OCI-LY3 (cell line): ENCODE data around the gene SLC7A11.

Experiments
- H2AFZ ChIP-seq: fragments of 200-600, 300-600 bp; shearing (Covaris generic); 2 replicates; pipeline ENCODE4 v1.6.0; 2014; ENCODE audit warnings: antibody characterized with exemption, low read depth, low read length
- H3K27ac ChIP-seq: fragments of 200-600, 300-600 bp; sonication (generic); 2 replicates; pipeline ENCODE4 v1.5.1; 2014; ENCODE audit warnings: mild to moderate bottlenecking, low read length, moderate library complexity, mixed read lengths
- H3K27me3 ChIP-seq: fragments of 200-600, 300-600 bp; sonication (generic); 2 replicates; pipeline ENCODE4 v1.6.1; 2014; ENCODE audit warnings: low read depth, low read length, mixed read lengths
- H3K36me3 ChIP-seq: fragments of 200-600, 300-600 bp; sonication (generic); replicated peaks from 2 replicates; pipeline ENCODE3; 2014; ENCODE audit warnings: low read depth, low read length, mixed read lengths
- H3K4me1 ChIP-seq: fragments of 300-600, 200-600 bp; sonication (generic); 2 replicates; pipeline ENCODE4 v1.6.1; 2014; ENCODE audit warnings: low read length, mixed read lengths
- H3K4me2 ChIP-seq: fragments of 200-600, 300-600 bp; sonication (generic); 2 replicates; pipeline ENCODE4 v1.6.1; 2014; ENCODE audit warnings: low read length, mixed read lengths
- H3K4me3 ChIP-seq: fragments of 300-600, 200-600 bp; sonication (generic); 2 replicates; pipeline ENCODE4 v1.5.1; 2014; ENCODE audit warnings: antibody characterized with exemption, mild to moderate bottlenecking, low read length, moderate library complexity
- H3K79me2 ChIP-seq: fragments of 300-600, 200-600 bp; shearing (Covaris generic); 2 replicates; pipeline ENCODE4 v1.6.1; 2014; ENCODE audit warnings: mild to moderate bottlenecking, low read length, mixed read lengths
- H3K9ac ChIP-seq: fragments of 300-600, 200-600 bp; shearing (Covaris generic); 2 replicates; pipeline ENCODE4 v1.6.0; 2014; ENCODE audit warnings: mild to moderate bottlenecking, low read length, moderate library complexity
- H3K9me3 ChIP-seq: fragments of 200-600, 300-600 bp; shearing (Covaris generic); 2 replicates; pipeline ENCODE4 v1.6.1; 2014; ENCODE audit warnings: low read length, mixed read lengths; ENCODE audit not compliant: insufficient read depth
- H4K20me1 ChIP-seq: fragments of 200-600, 300-600 bp; sonication (generic); 2 replicates; pipeline ENCODE4 v1.6.1; 2016; ENCODE audit warnings: low read length, mixed read lengths; ENCODE audit not compliant: insufficient read depth
- CTCF ChIP-seq: fragments of 200-600, 300-600 bp; sonication (generic); IDR thresholded peaks from 2 replicates; pipeline ENCODE4 v1.5.1; 2014; ENCODE audit warnings: antibody characterized with exemption, low read length, low read depth
- EZH2phosphoT487 ChIP-seq: fragments of 200-600 bp; shearing (Covaris generic); IDR thresholded peaks from 2 replicates; pipeline ENCODE4 v1.6.1; 2018; ENCODE audit warnings: antibody characterized with exemption, mixed run types, low read depth

SLC7A11 gene

GRCh38 chr4:138267835-138268234, 25.7 kb upstream of the SLC7A11 start:
- no peak overlapping the region for H3K27ac ChIP-seq
- TF ChIP-seq EZH2phosphoT487 (no peak), CTCF (no peak)
- H3K4me2 ChIP-seq, result no peak overlapping the region
- no peak overlapping the region for H3K4me3 ChIP-seq
- no peaks in the 10 kb centered on the region for H3K79me2 ChIP-seq
- H3K9ac ChIP-seq, result no peak overlapping the region
- no peaks in the 10 kb centered on the region for H3K9me3 ChIP-seq
- H4K20me1 ChIP-seq, result no peaks in the 10 kb centered on the region
- H3K36me3 ChIP-seq, result no peaks in the 10 kb centered on the region
- H3K4me1 ChIP-seq, result no peaks in the 10 kb centered on the region
- no peaks in the 10 kb centered on the region for H3K27me3 ChIP-seq
- no peak overlapping the region for H2AFZ ChIP-seq

GRCh38 chr4:138266948-138267347, 24.8 kb upstream of the SLC7A11 start:
- Histone ChIP-seq H3K79me2 (no peaks in the 10 kb centered on the region), H3K27me3 (no peaks in the 10 kb centered on the region), H2AFZ (no peak overlapping the region), H3K9me3 (no peaks in the 10 kb centered on the region), H3K9ac (no peak overlapping the region), H3K4me3 (no peak overlapping the region), H3K36me3 (no peaks in the 10 kb centered on the region), H3K4me2 (no peak overlapping the region), H3K27ac (no peak overlapping the region), H4K20me1 (no peaks in the 10 kb centered on the region), H3K4me1 (no peaks in the 10 kb centered on the region)
- TF ChIP-seq CTCF (no peak), EZH2phosphoT487 (no peak)

- H3K27ac ChIP-seq, result no peak overlapping the region
- no peaks in the 10 kb centered on the region for H4K20me1 ChIP-seq
- H3K27me3 ChIP-seq, result no peaks in the 10 kb centered on the region
- H3K4me2 ChIP-seq, result no peak overlapping the region
- H3K9me3 ChIP-seq, result no peaks in the 10 kb centered on the region
- H3K79me2 ChIP-seq, result no peaks in the 10 kb centered on the region
- H3K36me3 ChIP-seq, result no peaks in the 10 kb centered on the region
- no peak overlapping the region for H3K9ac ChIP-seq
- TF ChIP-seq EZH2phosphoT487 (no peak), CTCF (no peak)
- H3K4me1 ChIP-seq, result no peaks in the 10 kb centered on the region
- H2AFZ ChIP-seq, result no peak overlapping the region
- H3K4me3 ChIP-seq, result no peak overlapping the region
These were observed 21.2 kb upstream of the SLC7A11 start for GRCh38 chr4:138263247-138263816.

- no peaks in the 10 kb centered on the region for H3K9me3 ChIP-seq
- no peak overlapping the region for H2AFZ ChIP-seq
- no peaks in the 10 kb centered on the region for H4K20me1 ChIP-seq
- no peaks in the 10 kb centered on the region for H3K36me3 ChIP-seq
- H3K27ac ChIP-seq, result no peak overlapping the region
- H3K4me2 ChIP-seq, result no peak overlapping the region
- TF ChIP-seq EZH2phosphoT487, result no peak
- no peak for TF ChIP-seq CTCF
- no peak overlapping the region for H3K4me3 ChIP-seq
- H3K79me2 ChIP-seq, result no peaks in the 10 kb centered on the region
- H3K4me1 ChIP-seq, result no peaks in the 10 kb centered on the region
- H3K9ac ChIP-seq, result no peak overlapping the region
- no peaks in the 10 kb centered on the region for H3K27me3 ChIP-seq
These were observed 20.3 kb upstream of the SLC7A11 start for GRCh38 chr4:138262469-138262868.
